Right atrium auricular region (tissue), 2 donors: ENCODE results near the gene RNF5. TPM values are rescaled to one million over a fixed set of nuclear protein-coding genes. Genes with fewer than 3 reads are reported as not detected.

Experiments
- DNase-seq: peaks from one replicate; pipeline ENCODE4 v3.0.0-alpha.2; 2019; ENCODE audit warnings: low spot score
- H3K27ac ChIP-seq, 2 donors: fragments of 200-600 bp; sonication (generic); 1 replicate in 1 of 2; 2 replicates in 1 of 2; pipeline ENCODE4 v1.5.1; 2016 to 2019
- H3K27me3 ChIP-seq, 2 donors: fragments of 200-600 bp; sonication (generic); one replicate each; pipeline versions ENCODE4 v1.5.1 to v1.6.0; 2017 to 2019
- H3K36me3 ChIP-seq: fragments of 200-600 bp; sonication (generic); one replicate; pipeline ENCODE4 v1.5.1; 2016
- H3K4me1 ChIP-seq, 2 donors: fragments of 200-600 bp; sonication (generic); one replicate each; pipeline versions ENCODE4 v1.5.1 to v1.6.0; 2017 to 2019
- H3K4me3 ChIP-seq, 2 donors: fragments of 200-600 bp; sonication (generic); 1 replicate in 1 of 2; 2 replicates in 1 of 2; pipeline ENCODE4 v1.5.1; 2017 to 2019; ENCODE audit warnings: mild to moderate bottlenecking in 1 of 2, moderate library complexity in 1 of 2
- H3K9me3 ChIP-seq, 2 donors: fragments of 200-600 bp; sonication (generic); one replicate each; pipeline ENCODE4 v1.5.1; 2019
- microRNA-seq, 2 donors: library from miRNA; unstranded; fragments of <30 nt; microRNA quantifications; one replicate each; pipeline ENCODE4, GENCODE V29; 2016 to 2017; ENCODE audit warnings: borderline number of aligned reads in 2 of 2, borderline replicate concordance in 1 of 2
- total RNA-seq, 2 donors: library from RNA; depleted of rRNA; stranded (reverse); fragments of >200 nt; gene quantifications; one replicate each; pipeline ENCODE4 v1.1.0, GENCODE V29; 2016
- TF ChIP-seq, protein P1 (sequence below), 2 donors: fragments of 200-600 bp; sonication (generic); IDR thresholded peaks; one replicate each; pipeline ENCODE4 v1.5.1; 2019; ENCODE audit warnings: antibody characterized with exemption in 2 of 2

RNF5 gene
- total RNA-seq, 2 donors from 2014 or later: 104 to 106 TPM

DNA sequence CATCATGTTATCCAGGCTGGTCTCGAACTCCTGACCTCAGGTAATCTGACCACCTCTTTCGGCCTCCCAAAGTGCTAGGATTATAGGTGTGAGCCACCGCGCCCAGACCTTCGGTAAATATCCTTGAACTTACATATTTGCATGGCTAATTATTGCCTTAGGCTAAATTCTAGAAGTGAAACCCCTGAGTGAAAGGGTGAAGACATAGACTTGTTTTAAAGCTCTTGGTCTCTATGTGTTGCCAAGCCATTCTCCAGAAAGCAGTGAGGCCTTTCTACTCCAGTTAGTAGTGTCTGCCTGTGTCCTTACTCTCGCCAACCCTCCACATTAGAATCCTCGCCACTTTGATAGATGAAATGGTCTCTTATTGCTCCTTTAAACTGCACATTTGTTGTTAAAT lies 48.2 kb downstream of the RNF5 start:
- H3K27ac ChIP-seq: no peak overlapping the region
- peaks cover 0 to 5% of the 10 kb centered on the region in 2 donors for H3K4me1 ChIP-seq
- no peaks in the 10 kb centered on the region for H3K27me3 ChIP-seq
- no peak overlapping the region for H3K4me3 ChIP-seq
- DNase-seq: no peak
- H3K36me3 ChIP-seq: no peaks in the 10 kb centered on the region
- H3K9me3 ChIP-seq: no peaks in the 10 kb centered on the region
- TF ChIP-seq, protein P1, sequence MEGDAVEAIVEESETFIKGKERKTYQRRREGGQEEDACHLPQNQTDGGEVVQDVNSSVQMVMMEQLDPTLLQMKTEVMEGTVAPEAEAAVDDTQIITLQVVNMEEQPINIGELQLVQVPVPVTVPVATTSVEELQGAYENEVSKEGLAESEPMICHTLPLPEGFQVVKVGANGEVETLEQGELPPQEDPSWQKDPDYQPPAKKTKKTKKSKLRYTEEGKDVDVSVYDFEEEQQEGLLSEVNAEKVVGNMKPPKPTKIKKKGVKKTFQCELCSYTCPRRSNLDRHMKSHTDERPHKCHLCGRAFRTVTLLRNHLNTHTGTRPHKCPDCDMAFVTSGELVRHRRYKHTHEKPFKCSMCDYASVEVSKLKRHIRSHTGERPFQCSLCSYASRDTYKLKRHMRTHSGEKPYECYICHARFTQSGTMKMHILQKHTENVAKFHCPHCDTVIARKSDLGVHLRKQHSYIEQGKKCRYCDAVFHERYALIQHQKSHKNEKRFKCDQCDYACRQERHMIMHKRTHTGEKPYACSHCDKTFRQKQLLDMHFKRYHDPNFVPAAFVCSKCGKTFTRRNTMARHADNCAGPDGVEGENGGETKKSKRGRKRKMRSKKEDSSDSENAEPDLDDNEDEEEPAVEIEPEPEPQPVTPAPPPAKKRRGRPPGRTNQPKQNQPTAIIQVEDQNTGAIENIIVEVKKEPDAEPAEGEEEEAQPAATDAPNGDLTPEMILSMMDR (IDR thresholded peaks at IDR 0.05): no peak

Small RNAs within 50 kb of the gene (microRNA-seq; reads per million reads assigned to microRNA genes)
- gene MIR6721 (2.8 to 4.2 reads per million in 2 donors), gene MIR6833 (0 to 0.71 reads per million in 2 donors)

Other genes with a start within 250 kb of the RNF5 start
- 100 to 1,000 TPM in 1 of 2 donors, 10 to 100 TPM in 1; 65.5 to 126 TPM for gene CFB, start 232.3 kb upstream of the RNF5 start, total RNA-seq
- 10 to 100 TPM; 40.0 to 81.7 TPM for gene NELFE, start 219.4 kb upstream of the RNF5 start, total RNA-seq
- gene SKIC2, start 219.2 kb upstream of the RNF5 start, total RNA-seq: 10 to 100 TPM; 18.7 to 31.6 TPM
- 10 to 100 TPM; 12.1 to 14.1 TPM for gene DXO, start 206.3 kb upstream of the RNF5 start, total RNA-seq
- 100 to 1,000 TPM; 152 to 175 TPM for gene C4A, start 196.3 kb upstream of the RNF5 start, total RNA-seq
- 100 to 1,000 TPM; 150 to 241 TPM for gene C4B, start 163.6 kb upstream of the RNF5 start, total RNA-seq
- gene CYP21A2, start 140.0 kb upstream of the RNF5 start, total RNA-seq: 1 to 10 TPM in 1 of 2 donors, under 1 TPM in 1; 0.19 to 1.2 TPM
- gene TNXB, start 69.1 kb upstream of the RNF5 start, total RNA-seq: 100 to 1,000 TPM; 138 to 210 TPM
- gene ATF6B, start 50.2 kb upstream of the RNF5 start, total RNA-seq: 10 to 100 TPM; 15.0 to 15.3 TPM
- 1 to 10 TPM; 1.1 to 3.4 TPM for gene FKBPL, start 48.1 kb upstream of the RNF5 start, total RNA-seq
- gene PRRT1, start 26.5 kb upstream of the RNF5 start, total RNA-seq: 1 to 10 TPM in 1 of 2 donors, under 1 TPM in 1; 0.70 to 1.1 TPM
- gene PPT2, start 24.3 kb upstream of the RNF5 start, total RNA-seq: 10 to 100 TPM; 19.5 to 27.0 TPM
- 1 to 10 TPM; 4.8 to 5.2 TPM for gene EGFL8, start 13.8 kb upstream of the RNF5 start, total RNA-seq
- gene AGPAT1, start 2.3 kb upstream of the RNF5 start, total RNA-seq: 10 to 100 TPM; 59.6 to 77.1 TPM
- 1 to 10 TPM in 1 of 2 donors, under 1 TPM in 1; 0.94 to 1.4 TPM for gene AGER, start 5.8 kb downstream of the RNF5 start, total RNA-seq
- 10 to 100 TPM; 26.0 to 32.5 TPM for gene PBX2, start 11.8 kb downstream of the RNF5 start, total RNA-seq
- 1 to 10 TPM; 3.6 to 9.0 TPM for gene GPSM3, start 14.2 kb downstream of the RNF5 start, total RNA-seq
- 10 to 100 TPM; 16.2 to 22.5 TPM for gene NOTCH4, start 45.7 kb downstream of the RNF5 start, total RNA-seq
- gene TSBP1, start 193.5 kb downstream of the RNF5 start, total RNA-seq: not detected
- gene BTNL2, start 228.8 kb downstream of the RNF5 start, total RNA-seq: not detected